Fibroblast of lung (primary cell): ENCODE measurements around the gene RAB11FIP3.

Experiments used
- EZH2 ChIP-seq: IDR thresholded peaks from 2 replicates; pipeline ENCODE4 v1.5.1; 2012; ENCODE audit warnings: low read length, control low read depth, mild to moderate bottlenecking; ENCODE audit errors: missing control alignments
- TF ChIP-seq, protein P1 (sequence below), 2 donors: IDR thresholded peaks in 1 of 2; conservative IDR thresholded peaks in 1 of 2; 1 replicate in 1 of 2; 2 replicates in 1 of 2; pipeline ENCODE4 v1.5.1; 2011 to 2012; ENCODE audit warnings: low read length in 2 of 2, control low read depth in 1 of 2, inconsistent platforms in 1 of 2, low read depth in 1 of 2, mild to moderate bottlenecking in 1 of 2

DNA sequence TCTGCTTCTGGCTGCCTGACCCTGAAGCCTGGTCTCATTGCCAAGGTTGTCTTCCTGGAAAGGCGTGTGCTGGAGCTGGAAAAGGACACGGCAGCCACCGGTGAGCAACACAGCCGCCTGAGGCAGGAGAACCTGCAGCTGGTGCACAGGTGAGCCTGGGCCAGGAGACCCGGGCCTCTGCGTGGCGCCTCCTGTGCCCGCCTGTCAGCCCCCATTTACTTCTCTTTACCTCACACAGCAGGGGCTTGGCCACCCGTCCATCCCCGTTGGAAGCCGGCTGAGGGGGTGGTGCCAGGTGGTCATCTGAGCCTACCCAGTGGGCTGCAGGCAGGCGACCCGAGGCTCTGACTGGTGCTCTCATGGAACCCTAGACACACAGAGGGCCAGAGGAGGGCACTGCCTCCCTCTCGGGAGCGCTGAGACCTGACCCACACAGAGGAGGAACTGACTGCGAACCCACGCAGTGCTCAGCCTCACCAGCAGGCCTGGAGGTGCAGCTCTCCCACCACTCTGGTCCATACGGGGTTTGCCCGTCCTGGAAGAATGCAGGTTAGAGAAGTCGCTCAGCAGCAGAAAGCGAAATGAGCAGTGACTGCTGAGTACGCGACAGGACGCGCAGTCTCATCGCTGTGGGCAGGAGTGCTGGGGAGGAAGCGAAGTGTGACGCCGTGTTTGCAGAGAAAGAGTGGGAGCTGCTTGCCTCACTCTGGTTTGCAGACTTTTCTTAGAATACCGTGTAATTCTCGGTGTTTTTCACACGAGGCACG is 80.2 kb downstream of the RAB11FIP3 start:
- TF ChIP-seq, protein P1, sequence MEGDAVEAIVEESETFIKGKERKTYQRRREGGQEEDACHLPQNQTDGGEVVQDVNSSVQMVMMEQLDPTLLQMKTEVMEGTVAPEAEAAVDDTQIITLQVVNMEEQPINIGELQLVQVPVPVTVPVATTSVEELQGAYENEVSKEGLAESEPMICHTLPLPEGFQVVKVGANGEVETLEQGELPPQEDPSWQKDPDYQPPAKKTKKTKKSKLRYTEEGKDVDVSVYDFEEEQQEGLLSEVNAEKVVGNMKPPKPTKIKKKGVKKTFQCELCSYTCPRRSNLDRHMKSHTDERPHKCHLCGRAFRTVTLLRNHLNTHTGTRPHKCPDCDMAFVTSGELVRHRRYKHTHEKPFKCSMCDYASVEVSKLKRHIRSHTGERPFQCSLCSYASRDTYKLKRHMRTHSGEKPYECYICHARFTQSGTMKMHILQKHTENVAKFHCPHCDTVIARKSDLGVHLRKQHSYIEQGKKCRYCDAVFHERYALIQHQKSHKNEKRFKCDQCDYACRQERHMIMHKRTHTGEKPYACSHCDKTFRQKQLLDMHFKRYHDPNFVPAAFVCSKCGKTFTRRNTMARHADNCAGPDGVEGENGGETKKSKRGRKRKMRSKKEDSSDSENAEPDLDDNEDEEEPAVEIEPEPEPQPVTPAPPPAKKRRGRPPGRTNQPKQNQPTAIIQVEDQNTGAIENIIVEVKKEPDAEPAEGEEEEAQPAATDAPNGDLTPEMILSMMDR (conservative IDR thresholded peaks at IDR 0.05 in 1 of 2, IDR thresholded peaks at IDR 0.05 in 1 of 2; ENCODE audit: low read depth in 1 of 2, low read length in 2 of 2), result no peak
- TF ChIP-seq EZH2, result no peak
